ENCODE measurements around the gene UBXN2A.
A peak's percentile ranks its signal among the peaks of the same experiment; 100 is the strongest.

The UBXN2A gene

DNA sequence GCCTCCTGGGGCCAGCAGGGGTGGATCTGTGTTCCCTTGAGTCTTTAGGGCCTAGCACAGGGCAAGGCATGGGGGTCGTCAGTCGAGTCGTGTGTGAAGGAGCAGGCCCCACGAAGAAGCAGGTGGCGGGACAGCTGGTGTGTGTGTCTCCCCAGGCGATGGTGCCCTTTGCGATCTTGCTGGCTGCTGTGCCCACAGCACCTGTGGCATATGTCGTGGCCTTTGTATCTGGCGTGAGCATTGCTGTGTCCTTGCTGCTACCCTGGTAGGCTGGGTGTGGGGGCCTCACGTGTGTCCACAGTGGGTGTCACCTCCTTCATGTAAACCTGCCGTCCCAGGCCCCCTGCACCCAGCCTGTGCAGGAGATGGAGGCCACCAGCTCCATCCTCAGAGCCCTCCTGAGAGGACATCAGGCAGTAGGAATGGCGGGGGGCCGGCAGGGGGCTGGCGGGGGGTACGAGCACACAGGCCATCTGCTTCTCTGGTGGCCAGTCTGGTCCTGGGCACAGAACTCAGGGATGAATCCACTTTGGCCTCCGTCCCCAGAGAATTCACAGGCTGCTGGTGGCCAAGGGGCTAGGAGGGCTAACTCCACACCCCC, 82.8 kb downstream of the UBXN2A start:
- H3K4me3 ChIP-seq (ENCODE audit: low read depth, low read length) = no peak overlapping the region
- no peak for TF ChIP-seq CTCF (IDR thresholded peaks at IDR 0.05; ENCODE audit: low read depth, low read length)
- no peak for TF ChIP-seq MYC (IDR thresholded peaks at IDR 0.05; ENCODE audit: low read depth, low read length)
- no peak for TF ChIP-seq POLR2A (IDR thresholded peaks at IDR 0.05; ENCODE audit: extremely low read depth, insufficient read length)
- TF ChIP-seq MAX (IDR thresholded peaks at IDR 0.05; ENCODE audit: low read depth, low read length) = no peak
- DNase-seq (ENCODE audit: low read depth) = no peak

DNA sequence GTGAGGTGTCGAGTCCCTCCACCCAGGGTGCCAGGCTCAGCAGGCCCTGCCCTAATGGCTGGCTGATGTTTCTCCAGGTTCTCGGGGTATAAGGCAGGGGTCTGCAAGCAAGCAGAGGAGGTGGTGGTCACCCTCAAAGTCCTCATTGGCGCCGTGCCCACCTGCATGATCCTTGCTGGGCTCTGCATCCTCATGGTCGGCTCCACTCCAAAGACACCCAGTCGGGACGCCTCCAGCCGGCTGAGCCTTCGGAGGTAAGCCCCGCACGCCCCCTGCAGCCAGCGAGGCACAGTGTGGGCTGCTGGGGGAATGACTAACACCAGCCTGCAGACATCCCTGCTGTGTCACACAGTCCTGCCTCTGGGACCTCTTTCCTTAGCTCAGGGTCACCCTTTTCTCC, 83.8 kb downstream of the UBXN2A start:
- DNase-seq (ENCODE audit: low read depth) = no peak
- no peak overlapping the region for H3K4me3 ChIP-seq (ENCODE audit: low read depth, low read length)
- TF ChIP-seq MAX (IDR thresholded peaks at IDR 0.05; ENCODE audit: low read depth, low read length) (no peak), MYC (IDR thresholded peaks at IDR 0.05; ENCODE audit: low read depth, low read length) (no peak), CTCF (IDR thresholded peaks at IDR 0.05; ENCODE audit: low read depth, low read length) (peak; percentile 6), POLR2A (IDR thresholded peaks at IDR 0.05; ENCODE audit: extremely low read depth, insufficient read length) (no peak)

GRCh38 chr2:24024996-24025663, 84.9 kb downstream of the UBXN2A start:
- DNase-seq (ENCODE audit: low read depth) = no peak
- TF ChIP-seq CTCF (IDR thresholded peaks at IDR 0.05; ENCODE audit: low read depth, low read length) (no peak), MYC (IDR thresholded peaks at IDR 0.05; ENCODE audit: low read depth, low read length) (no peak)
- H3K4me3 ChIP-seq (ENCODE audit: low read depth, low read length) = no peak overlapping the region

DNA sequence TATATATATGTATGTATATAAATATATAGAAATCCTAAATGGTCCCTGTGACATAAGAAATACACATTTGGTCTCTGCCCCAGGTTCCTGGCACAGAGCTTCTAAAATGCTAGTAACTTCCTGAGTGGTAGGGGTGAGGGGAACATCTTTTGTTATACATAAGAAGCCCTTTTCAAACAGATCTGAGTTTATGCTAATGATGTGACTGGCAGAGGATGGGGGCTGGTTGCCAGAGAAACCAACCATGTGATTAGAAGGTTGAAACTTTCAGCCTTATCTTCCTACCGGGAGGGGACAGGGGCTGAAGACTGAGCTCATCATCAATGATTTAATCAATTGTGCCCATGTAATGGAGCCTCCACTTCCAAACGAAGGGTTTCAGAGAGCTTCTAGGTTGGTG, 86.0 kb downstream of the UBXN2A start:
- TF ChIP-seq CTCF (IDR thresholded peaks at IDR 0.05; ENCODE audit: low read depth, low read length) (no peak), MAX (IDR thresholded peaks at IDR 0.05; ENCODE audit: low read depth, low read length) (no peak), POLR2A (IDR thresholded peaks at IDR 0.05; ENCODE audit: extremely low read depth, insufficient read length) (no peak), MYC (IDR thresholded peaks at IDR 0.05; ENCODE audit: low read depth, low read length) (no peak)
- no peak overlapping the region for H3K4me3 ChIP-seq (ENCODE audit: low read depth, low read length)
- DNase-seq (ENCODE audit: low read depth) = no peak

- TF ChIP-seq MYC (IDR thresholded peaks at IDR 0.05; ENCODE audit: low read depth, low read length) (no peak), CTCF (IDR thresholded peaks at IDR 0.05; ENCODE audit: low read depth, low read length) (no peak), MAX (IDR thresholded peaks at IDR 0.05; ENCODE audit: low read depth, low read length) (no peak), POLR2A (IDR thresholded peaks at IDR 0.05; ENCODE audit: extremely low read depth, insufficient read length) (no peak)
- no peak for DNase-seq (ENCODE audit: low read depth)
- no peak overlapping the region for H3K4me3 ChIP-seq (ENCODE audit: low read depth, low read length)
Measured at GRCh38 chr2:24038786-24039499, 98.7 kb downstream of the UBXN2A start.
